ENCODE results near the gene KIF9. TPM values are rescaled to one million over a fixed set of nuclear protein-coding genes. Genes with fewer than 3 reads are reported as not detected.
"Not testable (repeated sequence)": the region's sequence is repeated elsewhere in the genome, so short reads cannot be mapped to it uniquely, and the experiment has no call there.

The KIF9 gene
- total RNA-seq, 4 donors from 2014 or later, result 1.7 to 8.6 (median 6.6) TPM

DNA sequence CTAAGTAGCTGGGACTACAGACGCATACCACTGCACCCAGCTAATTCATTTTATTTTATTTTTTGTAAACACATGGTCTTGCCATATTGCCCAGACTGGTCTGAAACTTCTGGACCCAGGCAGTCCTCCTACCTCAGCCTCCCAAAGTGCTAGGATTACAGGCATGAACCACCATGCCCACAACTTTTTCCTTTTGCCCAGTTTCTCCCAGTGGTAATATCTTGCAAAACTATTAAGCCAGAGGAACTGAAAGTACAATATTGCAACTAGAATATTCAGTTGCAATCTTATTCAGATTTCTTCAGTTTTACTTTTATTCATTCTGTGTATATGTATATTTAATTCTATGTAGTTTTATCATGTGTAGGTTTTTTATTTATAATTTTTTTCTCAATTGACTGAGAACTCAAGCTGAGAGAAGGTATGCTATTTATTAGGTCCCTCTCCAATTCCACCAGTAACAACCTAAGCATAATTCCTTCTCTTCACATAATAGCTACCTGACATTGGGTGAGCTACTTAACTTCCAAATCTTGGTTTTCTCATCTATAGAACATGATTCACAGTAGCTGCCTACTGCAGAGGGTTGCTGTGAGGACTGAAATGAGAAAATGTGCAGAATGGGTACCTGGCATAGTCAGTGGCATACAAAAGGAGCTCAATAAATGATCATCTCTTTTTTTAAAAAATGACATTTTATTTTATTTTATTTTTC lies 30.9 kb upstream of the KIF9 start:
- no peak for ATAC-seq
- 88 to 89% methylated on average over 1 of the region's 1 CpG for WGBS, 2 donors (ENCODE audit: low coverage in 1 of 2)
- TF ChIP-seq POLR2AphosphoS5 (IDR thresholded peaks at IDR 0.05) (no peak), EP300 (IDR thresholded peaks at IDR 0.05) (no peak), POLR2A (IDR thresholded peaks at IDR 0.05) (no peak)
- TF ChIP-seq, protein P1, sequence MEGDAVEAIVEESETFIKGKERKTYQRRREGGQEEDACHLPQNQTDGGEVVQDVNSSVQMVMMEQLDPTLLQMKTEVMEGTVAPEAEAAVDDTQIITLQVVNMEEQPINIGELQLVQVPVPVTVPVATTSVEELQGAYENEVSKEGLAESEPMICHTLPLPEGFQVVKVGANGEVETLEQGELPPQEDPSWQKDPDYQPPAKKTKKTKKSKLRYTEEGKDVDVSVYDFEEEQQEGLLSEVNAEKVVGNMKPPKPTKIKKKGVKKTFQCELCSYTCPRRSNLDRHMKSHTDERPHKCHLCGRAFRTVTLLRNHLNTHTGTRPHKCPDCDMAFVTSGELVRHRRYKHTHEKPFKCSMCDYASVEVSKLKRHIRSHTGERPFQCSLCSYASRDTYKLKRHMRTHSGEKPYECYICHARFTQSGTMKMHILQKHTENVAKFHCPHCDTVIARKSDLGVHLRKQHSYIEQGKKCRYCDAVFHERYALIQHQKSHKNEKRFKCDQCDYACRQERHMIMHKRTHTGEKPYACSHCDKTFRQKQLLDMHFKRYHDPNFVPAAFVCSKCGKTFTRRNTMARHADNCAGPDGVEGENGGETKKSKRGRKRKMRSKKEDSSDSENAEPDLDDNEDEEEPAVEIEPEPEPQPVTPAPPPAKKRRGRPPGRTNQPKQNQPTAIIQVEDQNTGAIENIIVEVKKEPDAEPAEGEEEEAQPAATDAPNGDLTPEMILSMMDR (IDR thresholded peaks at IDR 0.05), result no peak

DNA sequence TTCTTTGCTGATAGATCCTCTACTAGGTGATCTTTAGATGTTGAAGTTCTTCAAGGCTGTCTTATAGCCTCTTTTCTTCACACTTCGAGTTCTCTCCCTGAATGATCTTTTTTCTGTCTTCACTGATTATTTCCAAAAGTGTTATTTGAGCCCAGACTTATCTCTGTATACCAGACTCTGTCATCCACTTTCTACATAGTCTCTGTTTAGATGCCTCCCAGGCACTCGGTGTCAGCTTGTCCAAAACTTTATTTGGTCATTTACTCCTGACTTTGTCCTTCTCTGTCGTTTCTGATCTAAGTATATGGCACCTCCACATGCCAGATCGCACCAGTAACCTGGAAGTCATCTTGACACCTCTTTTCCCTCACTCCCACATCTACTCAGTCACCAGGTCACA lies 27.8 kb upstream of the KIF9 start:
- Histone ChIP-seq H3K4me1 (peaks cover 2 to 12% (median 5%) of the 10 kb centered on the region in 3 donors), H3K27me3 (no peaks in the 10 kb centered on the region), H3K27ac (no peak overlapping the region), H3K4me3 (no peak overlapping the region), H3K36me3 (peaks cover 0 to 13% of the 10 kb centered on the region in 2 donors), H3K9me3 (no peaks in the 10 kb centered on the region)
- TF ChIP-seq, protein P1 (IDR thresholded peaks at IDR 0.05), result no peak
- no peak for TF ChIP-seq EP300 (IDR thresholded peaks at IDR 0.05)
- no peak for TF ChIP-seq POLR2A (IDR thresholded peaks at IDR 0.05)
- no peak for TF ChIP-seq POLR2AphosphoS5 (IDR thresholded peaks at IDR 0.05)
- 81 to 89% methylated on average over 3 to 4 of the region's 4 CpGs for WGBS, 2 donors (ENCODE audit: low coverage in 1 of 2)
- ATAC-seq, result no peak

More for the DNA sequence above, 30.9 kb upstream of the KIF9 start:
- Histone ChIP-seq H3K27me3 (no peaks in the 10 kb centered on the region), H3K9me3 (no peaks in the 10 kb centered on the region), H3K36me3 (no peaks in the 10 kb centered on the region), H3K27ac (no peak overlapping the region), H3K4me3 (no peak overlapping the region), H3K4me1 (peaks cover 2 to 22% (median 5%) of the 10 kb centered on the region in 3 donors)

DNA sequence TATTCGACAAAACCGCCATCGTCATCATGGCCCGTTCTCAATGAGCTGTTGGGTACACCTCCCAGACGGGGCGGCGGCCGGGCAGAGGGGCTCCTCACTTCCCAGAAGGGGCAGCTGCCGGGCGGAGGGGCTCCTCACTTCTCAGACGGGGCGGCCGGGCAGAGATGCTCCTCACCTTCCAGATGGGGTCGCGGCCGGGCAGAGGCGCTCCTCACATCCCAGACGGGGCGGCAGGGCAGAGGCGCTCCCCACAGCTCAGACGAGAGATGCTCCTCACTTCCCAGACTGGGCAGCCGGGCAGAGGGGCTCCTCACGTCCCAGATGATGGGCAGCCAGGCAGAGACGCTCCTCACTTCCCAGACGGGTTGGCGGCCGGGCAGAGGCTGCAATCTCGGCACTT lies 26.6 kb upstream of the KIF9 start:
- not testable (repeated sequence) for H3K4me1 ChIP-seq, ATAC-seq, H3K9me3 ChIP-seq, H3K4me3 ChIP-seq, H3K27me3 ChIP-seq, H3K27ac ChIP-seq
- WGBS, 2 donors (ENCODE audit: low coverage in 1 of 2), result no CpG with 5 or more reads among the region's 28 CpGs
- peaks cover 0 to 13% of the 10 kb centered on the region in 2 donors for H3K36me3 ChIP-seq

DNA sequence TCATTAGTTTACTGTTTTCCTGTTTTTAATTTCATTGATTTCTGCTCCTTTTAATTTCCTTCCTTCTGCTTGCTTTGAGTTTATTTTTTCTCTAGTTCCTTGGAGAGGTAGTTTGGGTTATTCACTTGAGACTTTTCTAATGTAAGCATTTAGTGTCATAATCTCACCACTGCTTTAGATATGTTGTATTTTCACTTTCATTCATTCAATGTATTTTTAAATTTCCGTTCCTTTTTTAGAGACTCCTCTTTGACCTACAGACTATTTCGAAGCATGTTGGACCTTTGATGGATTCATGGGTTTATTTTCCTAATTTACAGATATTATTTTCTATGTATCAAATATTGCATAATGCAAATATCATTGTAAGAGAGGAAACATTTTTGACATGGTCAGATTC lies 23.4 kb upstream of the KIF9 start:
- no peak overlapping the region for H3K27ac ChIP-seq

DNA sequence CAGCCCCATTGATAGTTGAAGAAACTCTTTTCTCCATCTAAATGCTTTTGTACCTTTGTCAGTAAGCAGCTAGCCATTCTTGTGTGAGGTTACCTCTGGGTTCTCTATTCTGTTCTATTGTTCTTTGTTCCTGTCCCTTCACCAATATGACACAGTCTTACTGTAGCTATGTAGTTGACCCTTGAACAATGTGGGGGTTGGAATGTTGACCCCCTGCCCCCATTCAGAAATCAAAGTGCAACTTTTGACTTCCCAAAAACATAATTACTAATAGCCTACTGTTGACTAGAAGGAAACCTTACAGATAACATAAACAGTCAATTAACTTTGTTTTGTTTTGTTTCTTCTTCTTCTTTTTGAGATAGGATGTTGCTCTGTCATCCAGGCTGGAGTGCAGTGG lies 18.9 kb upstream of the KIF9 start:
- H3K36me3 ChIP-seq, result peaks cover 0 to 27% of the 10 kb centered on the region in 2 donors
- TF ChIP-seq, protein P1 (IDR thresholded peaks at IDR 0.05), result no peak
- TF ChIP-seq POLR2AphosphoS5 (IDR thresholded peaks at IDR 0.05) (no peak), EP300 (IDR thresholded peaks at IDR 0.05) (no peak), POLR2A (IDR thresholded peaks at IDR 0.05) (no peak)
- H3K27ac ChIP-seq, result no peak overlapping the region
- H3K4me3 ChIP-seq, result no peak overlapping the region
- no peak for ATAC-seq
- peaks cover 0 to 8% (median 0%) of the 10 kb centered on the region in 3 donors for H3K4me1 ChIP-seq
- no peaks in the 10 kb centered on the region for H3K27me3 ChIP-seq
- H3K9me3 ChIP-seq, result no peaks in the 10 kb centered on the region

More for the DNA sequence above, 23.4 kb upstream of the KIF9 start:
- H3K4me1 ChIP-seq, result no peaks in the 10 kb centered on the region
- 57 to 78% methylated on average over 2 of the region's 2 CpGs for WGBS, 2 donors (ENCODE audit: low coverage in 1 of 2)
- ATAC-seq, result no peak
- TF ChIP-seq, protein P1 (IDR thresholded peaks at IDR 0.05), result no peak
- TF ChIP-seq POLR2A (IDR thresholded peaks at IDR 0.05) (no peak), EP300 (IDR thresholded peaks at IDR 0.05) (no peak), POLR2AphosphoS5 (IDR thresholded peaks at IDR 0.05) (no peak)
- H3K27me3 ChIP-seq, result no peaks in the 10 kb centered on the region
- peaks cover 0 to 37% of the 10 kb centered on the region in 2 donors for H3K36me3 ChIP-seq
- no peak overlapping the region for H3K4me3 ChIP-seq
- H3K9me3 ChIP-seq, result no peaks in the 10 kb centered on the region
